Activated CD4-positive, alpha-beta memory T cell treated with anti-CD3 and anti-CD28 coated beads, Interleukin-2, amount 10 ng/mL, durations not matched to agents 7 days and 5 days (primary cell): ENCODE results near the gene SHFL. TPM values are rescaled to one million over a fixed set of nuclear protein-coding genes. Genes with fewer than 3 reads are reported as not detected.

Experiments used
- CTCF ChIA-PET: fragments of 350-600 bp; sonication (Branson Sonifier 250); formaldehyde crosslinking; loops from one replicate; lab custom pipeline; 2021; ENCODE audit warnings: antibody characterized with exemption, inconsistent platforms; lab: Charles Lee
- POLR2A ChIA-PET: fragments of 350-600 bp; sonication (Branson Sonifier 250); formaldehyde crosslinking; loops from one replicate; lab custom pipeline; 2021; ENCODE audit warnings: antibody characterized with exemption; lab: Charles Lee
- DNase-seq: peaks from one replicate; pipeline ENCODE4 v3.0.0-alpha.2; 2020
- H3K27ac Mint-ChIP-seq: one replicate; pipeline ENCODE4 v1.8.0; 2021; ENCODE audit warnings: mild to moderate bottlenecking, mixed read lengths
- H3K27me3 Mint-ChIP-seq: one replicate; pipeline ENCODE4 v1.8.0; 2021; ENCODE audit warnings: mixed read lengths
- H3K36me3 Mint-ChIP-seq: one replicate; pipeline ENCODE4 v1.8.0; 2021; ENCODE audit warnings: low read depth, mixed read lengths
- H3K4me1 Mint-ChIP-seq: one replicate; pipeline ENCODE4 v1.8.0; 2021; ENCODE audit warnings: mixed read lengths
- H3K4me3 Mint-ChIP-seq: one replicate; pipeline ENCODE4 v1.8.0; 2021; ENCODE audit warnings: mild to moderate bottlenecking, mixed read lengths
- H3K9me3 Mint-ChIP-seq: one replicate; pipeline ENCODE4 v1.8.0; 2021; ENCODE audit warnings: mixed read lengths
- total RNA-seq, 2 experiments: library from RNA; stranded (reverse); gene quantifications; one replicate each; pipeline ENCODE4 v1.2.3, GENCODE V29; 2021

SHFL gene
- total RNA-seq, 2 experiments from 2014 or later = 103 to 108 TPM

DNA sequence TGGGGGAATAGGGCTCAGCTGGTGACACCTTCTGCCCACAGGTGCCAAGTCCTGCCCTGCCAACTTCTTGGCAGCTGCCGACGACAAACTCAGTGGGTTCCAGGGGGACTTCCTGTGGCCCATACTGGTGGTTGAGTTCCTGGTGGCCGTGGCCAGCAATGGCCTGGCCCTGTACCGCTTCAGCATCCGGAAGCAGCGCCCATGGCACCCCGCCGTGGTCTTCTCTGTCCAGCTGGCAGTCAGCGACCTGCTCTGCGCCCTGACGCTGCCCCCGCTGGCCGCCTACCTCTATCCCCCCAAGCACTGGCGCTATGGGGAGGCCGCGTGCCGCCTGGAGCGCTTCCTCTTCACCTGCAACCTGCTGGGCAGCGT is 27.5 kb downstream of the SHFL start:
- no peaks in the 10 kb centered on the region for H3K9me3 Mint-ChIP-seq
- peaks cover 60% of the 10 kb centered on the region for H3K4me1 Mint-ChIP-seq
- peaks cover 65% of the 10 kb centered on the region for H3K36me3 Mint-ChIP-seq
- no peak for DNase-seq
- peak overlapping the region; percentile 95 for H3K27ac Mint-ChIP-seq
- no peaks in the 10 kb centered on the region for H3K27me3 Mint-ChIP-seq
- ChIA-PET POLR2A (interaction anchor here (1.0 to 10.1 kb wide), 5 partner anchors 8 to 29 kb away, joined by 3 to 96 read pairs (median 6); partner anchors contain the start of genes ANGPTL6 and PPAN), CTCF (interaction anchor here (0.5 to 9.3 kb wide), 7 partner anchors 9 to 275 kb away, joined by 3 to 72 read pairs (median 8); partner anchors contain the start of gene ANGPTL6)
- no peak overlapping the region for H3K4me3 Mint-ChIP-seq

- H3K9me3 Mint-ChIP-seq = no peaks in the 10 kb centered on the region
- H3K4me1 Mint-ChIP-seq = peaks cover 64% of the 10 kb centered on the region
These were observed 28.0 kb downstream of the SHFL start for GRCh38 chr19:10113964-10114650.

GRCh38 chr19:10114651-10115391 is 28.7 kb downstream of the SHFL start:
- DNase-seq = no peak
- CTCF ChIA-PET = interaction anchor here (1.4 to 9.3 kb wide), 2 partner anchors 14 to 17 kb away, joined by 4 to 72 read pairs; no protein-coding TSS in a partner anchor
- Mint-ChIP-seq H3K9me3 (no peaks in the 10 kb centered on the region), H3K4me3 (no peak overlapping the region), H3K4me1 (peaks cover 61% of the 10 kb centered on the region), H3K27me3 (no peaks in the 10 kb centered on the region), H3K27ac (no peak overlapping the region), H3K36me3 (peaks cover 59% of the 10 kb centered on the region)
- POLR2A ChIA-PET = interaction anchor here (1.2 to 10.1 kb wide), 3 partner anchors 9 to 80 kb away, joined by 4 to 96 read pairs (median 52); partner anchors contain the start of genes ANGPTL6, DNMT1 and PPAN

More at GRCh38 chr19:10113964-10114650, 28.0 kb downstream of the SHFL start:
- no peak overlapping the region for H3K4me3 Mint-ChIP-seq
- peaks cover 63% of the 10 kb centered on the region for H3K36me3 Mint-ChIP-seq
- no peak overlapping the region for H3K27ac Mint-ChIP-seq
- DNase-seq = no peak
- POLR2A ChIA-PET = interaction anchor here (1.2 to 10.1 kb wide), 4 partner anchors 8 to 80 kb away, joined by 4 to 96 read pairs (median 29); partner anchors contain the start of genes ANGPTL6, DNMT1 and PPAN
- CTCF ChIA-PET = interaction anchor here (1.4 to 9.3 kb wide), 3 partner anchors 14 to 183 kb away, joined by 4 to 72 read pairs (median 23); no protein-coding TSS in a partner anchor
- H3K27me3 Mint-ChIP-seq = no peaks in the 10 kb centered on the region

- no peak overlapping the region for H3K27ac Mint-ChIP-seq
- POLR2A ChIA-PET = interaction anchor here (1.1 to 10.1 kb wide), 4 partner anchors 10 to 79 kb away, joined by 3 to 96 read pairs (median 28); partner anchors contain the start of genes ANGPTL6, DNMT1 and PPAN
- H3K36me3 Mint-ChIP-seq = peaks cover 53% of the 10 kb centered on the region
- CTCF ChIA-PET = interaction anchor here (1.0 to 9.3 kb wide), 3 partner anchors 12 to 135 kb away, joined by 3 to 72 read pairs (median 4); no protein-coding TSS in a partner anchor
- H3K4me3 Mint-ChIP-seq = no peak overlapping the region
- H3K4me1 Mint-ChIP-seq = peaks cover 58% of the 10 kb centered on the region
- H3K27me3 Mint-ChIP-seq = no peaks in the 10 kb centered on the region
- no peaks in the 10 kb centered on the region for H3K9me3 Mint-ChIP-seq
- no peak for DNase-seq
These were observed 29.4 kb downstream of the SHFL start for GRCh38 chr19:10115392-10116084.

DNA sequence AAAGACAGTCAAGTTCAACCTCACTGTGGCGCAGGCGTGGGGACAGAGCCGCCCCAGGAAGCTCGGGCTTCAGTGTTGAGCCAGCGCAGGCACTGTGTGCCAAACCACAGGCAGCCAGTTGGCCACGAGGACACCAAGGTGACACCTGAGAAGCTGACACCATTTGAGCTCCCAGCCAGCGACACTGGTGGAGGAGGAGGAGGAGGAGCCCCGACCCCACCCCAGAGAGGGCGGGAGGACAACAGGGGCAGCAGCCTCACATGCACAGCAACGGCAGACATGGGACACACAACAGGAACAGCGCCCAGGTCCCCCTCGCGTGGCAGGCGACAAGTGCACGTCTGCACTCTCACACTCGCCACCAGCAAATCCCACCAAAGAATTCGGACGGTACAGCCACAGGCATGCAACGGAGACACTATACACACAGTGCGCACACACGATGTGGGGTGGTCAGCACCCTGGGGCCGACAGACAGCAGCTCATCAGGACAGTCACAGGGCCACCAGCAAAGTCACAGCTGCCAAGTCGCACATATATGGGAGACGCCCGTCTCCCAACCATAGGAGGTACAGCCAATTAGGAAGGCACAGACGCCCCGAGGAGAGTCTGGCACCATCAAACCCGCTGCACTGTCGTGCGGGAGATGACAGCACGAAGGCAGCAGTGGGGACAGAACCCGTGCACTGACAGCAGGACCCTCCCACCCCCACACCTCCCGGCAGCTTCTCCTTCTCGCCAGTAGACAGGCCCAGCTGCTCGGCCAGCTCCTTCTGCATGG is 30.2 kb downstream of the SHFL start:
- peak overlapping the region; percentile 10 for H3K27ac Mint-ChIP-seq
- H3K36me3 Mint-ChIP-seq = peaks cover 49% of the 10 kb centered on the region
- no peak overlapping the region for H3K4me3 Mint-ChIP-seq
- no peak for DNase-seq
- H3K9me3 Mint-ChIP-seq = no peaks in the 10 kb centered on the region
- ChIA-PET POLR2A (interaction anchor here (1.1 to 10.1 kb wide), 3 partner anchors 11 to 20 kb away, joined by 3 to 96 read pairs (median 52); partner anchors contain the start of genes ANGPTL6 and PPAN), CTCF (interaction anchor here (1.0 to 9.3 kb wide), 3 partner anchors 13 to 134 kb away, joined by 3 to 72 read pairs (median 4); no protein-coding TSS in a partner anchor)
- no peaks in the 10 kb centered on the region for H3K27me3 Mint-ChIP-seq
- H3K4me1 Mint-ChIP-seq = peaks cover 54% of the 10 kb centered on the region

DNA sequence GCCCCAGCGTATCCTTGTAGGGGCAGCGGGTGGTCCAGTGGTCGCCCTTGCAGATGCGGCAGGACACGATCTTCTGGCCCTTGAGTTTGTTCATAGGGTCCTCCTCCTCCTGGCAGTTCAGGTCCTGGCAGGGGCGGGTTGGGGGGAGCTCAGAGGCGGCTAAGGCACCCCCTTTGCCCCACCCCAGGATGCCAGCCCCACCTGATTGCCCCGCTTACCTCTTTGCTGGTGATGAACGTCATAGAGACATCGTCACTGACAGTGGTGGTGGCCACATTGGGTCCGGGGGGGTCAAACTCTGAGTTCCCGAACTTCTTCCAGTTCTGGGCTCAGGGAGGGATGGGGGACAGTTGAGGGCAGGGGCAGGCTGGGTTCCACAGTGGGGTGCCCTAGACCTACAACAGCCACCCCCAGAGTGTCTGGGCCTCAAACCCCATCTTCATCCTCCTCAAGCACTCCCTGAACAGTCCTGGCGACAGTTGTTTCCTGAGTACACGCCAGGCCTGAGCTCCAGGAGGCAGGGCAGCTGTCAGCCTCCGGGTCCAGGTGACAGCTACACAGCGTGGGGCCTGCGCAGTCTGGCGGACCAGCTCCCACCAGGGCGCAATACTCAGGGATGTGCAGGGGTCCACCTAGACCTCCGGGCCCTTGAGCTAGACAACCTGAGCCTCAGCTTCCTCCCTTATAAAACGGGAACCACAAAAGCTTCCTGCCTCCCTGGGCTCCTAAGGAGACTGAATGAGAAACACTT is 30.9 kb downstream of the SHFL start:
- ChIA-PET CTCF (interaction anchor here (1.0 to 1.6 kb wide), 6 partner anchors 9 to 133 kb away, joined by 3 to 4 read pairs (median 3); no protein-coding TSS in a partner anchor), POLR2A (interaction anchor here (0.8 to 10.1 kb wide), 7 partner anchors 12 to 26 kb away, joined by 3 to 96 read pairs (median 5); partner anchors contain the start of genes ANGPTL6 and PPAN)
- peaks cover 46% of the 10 kb centered on the region for H3K4me1 Mint-ChIP-seq
- H3K4me3 Mint-ChIP-seq = no peak overlapping the region
- DNase-seq = no peak
- H3K27ac Mint-ChIP-seq = no peak overlapping the region
- H3K27me3 Mint-ChIP-seq = no peaks in the 10 kb centered on the region
- H3K36me3 Mint-ChIP-seq = peaks cover 43% of the 10 kb centered on the region
- H3K9me3 Mint-ChIP-seq = no peaks in the 10 kb centered on the region

DNA sequence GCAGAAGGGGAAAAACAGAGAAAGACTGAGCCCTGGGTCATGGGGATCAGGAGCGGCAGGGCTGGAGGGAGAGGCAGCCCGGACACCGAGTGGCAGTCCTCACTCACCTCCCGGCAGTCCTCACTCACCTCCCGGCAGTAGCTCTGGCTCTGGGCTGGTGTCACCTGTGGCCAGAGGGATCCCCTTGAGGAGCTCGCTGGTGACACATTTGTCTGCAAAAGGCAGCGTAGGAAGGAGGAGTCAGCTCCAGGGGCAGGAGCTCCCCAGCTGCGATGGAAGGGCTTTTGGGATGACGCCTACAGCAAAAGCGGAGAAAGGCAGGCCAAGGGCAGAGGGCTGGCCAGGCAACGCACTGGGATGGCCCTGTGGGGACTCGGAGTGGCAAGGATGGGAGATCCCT is 32.8 kb downstream of the SHFL start:
- no peaks in the 10 kb centered on the region for H3K27me3 Mint-ChIP-seq
- POLR2A ChIA-PET = interaction anchor here (0.5 to 10.1 kb wide), 8 partner anchors 10 to 982 kb away, joined by 3 to 96 read pairs (median 4); partner anchors contain the start of genes ANGPTL6, DNMT1 and PPAN
- CTCF ChIA-PET = interaction anchor here (0.6 to 2.1 kb wide), 4 partner anchors 10 to 140 kb away, joined by 3 to 8 read pairs (median 4); no protein-coding TSS in a partner anchor
- peaks cover 34% of the 10 kb centered on the region for H3K36me3 Mint-ChIP-seq
- peak overlapping the region; percentile 94 for H3K4me3 Mint-ChIP-seq
- DNase-seq = no peak
- no peaks in the 10 kb centered on the region for H3K9me3 Mint-ChIP-seq
- H3K4me1 Mint-ChIP-seq = peaks cover 27% of the 10 kb centered on the region
- H3K27ac Mint-ChIP-seq = peak overlapping the region; percentile 85

DNA sequence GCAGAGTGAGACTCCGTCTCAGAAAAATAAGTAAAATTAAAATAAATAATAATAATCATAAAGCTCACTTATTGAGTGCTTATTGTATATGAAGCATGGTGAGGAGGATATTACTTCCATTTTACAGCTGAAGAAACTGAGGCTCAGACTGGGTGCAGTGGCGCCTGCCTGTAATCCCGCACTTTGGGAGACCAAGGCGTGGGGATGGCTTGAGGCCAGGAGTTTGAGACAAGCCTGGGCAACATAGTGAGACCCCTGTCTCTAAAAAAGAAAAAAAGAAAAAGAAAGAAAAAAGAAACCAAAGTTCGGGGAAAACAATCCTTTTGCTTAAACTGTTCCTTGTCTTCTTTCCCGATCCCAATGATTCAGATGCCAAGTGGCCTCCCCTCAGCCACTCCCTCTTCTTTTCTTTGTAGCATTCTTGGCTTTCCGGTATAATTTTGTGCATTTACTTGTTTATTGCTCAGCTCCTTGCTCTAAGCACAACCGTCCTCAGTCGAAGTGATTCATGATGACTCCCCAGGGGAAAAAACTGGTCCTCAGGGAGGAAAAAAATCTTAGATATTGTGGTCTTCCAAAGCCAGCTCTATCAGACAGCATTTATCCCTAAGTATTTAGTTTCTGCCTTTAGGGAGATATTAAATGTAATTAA is 34.5 kb downstream of the SHFL start:
- no peaks in the 10 kb centered on the region for H3K27me3 Mint-ChIP-seq
- no peak overlapping the region for H3K4me3 Mint-ChIP-seq
- H3K4me1 Mint-ChIP-seq = peaks cover 22% of the 10 kb centered on the region
- ChIA-PET POLR2A (interaction anchor here (0.8 to 10.1 kb wide), 5 partner anchors 9 to 74 kb away, joined by 3 to 96 read pairs (median 4); partner anchors contain the start of genes ANGPTL6, DNMT1, P2RY11 and PPAN), CTCF (interaction anchor here (0.7 to 2.1 kb wide), 15 partner anchors 9 to 1434 kb away, joined by 3 to 8 read pairs (median 4); partner anchors contain the start of gene P2RY11)
- H3K9me3 Mint-ChIP-seq = no peaks in the 10 kb centered on the region
- H3K27ac Mint-ChIP-seq = no peak overlapping the region
- H3K36me3 Mint-ChIP-seq = peaks cover 28% of the 10 kb centered on the region
- no peak for DNase-seq

DNA sequence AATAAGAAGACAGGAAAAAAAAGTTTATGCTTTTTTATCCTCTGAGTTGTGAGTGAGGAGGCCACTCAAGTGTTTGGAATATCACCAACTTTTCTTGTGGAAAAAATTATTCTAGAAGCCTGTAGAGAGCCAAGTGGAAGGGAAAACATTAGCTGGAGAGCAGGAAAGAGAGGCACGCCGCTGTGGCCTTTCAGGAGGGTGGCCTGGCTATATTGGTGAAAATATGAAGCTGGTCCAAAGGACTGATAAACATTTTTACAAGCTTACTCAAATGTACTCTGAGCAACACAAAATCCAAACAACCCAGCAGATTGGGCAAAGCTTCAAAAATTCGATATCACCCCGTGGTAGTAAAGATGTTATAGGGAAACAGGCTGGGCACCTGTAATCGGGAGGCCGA is 35.9 kb downstream of the SHFL start:
- H3K9me3 Mint-ChIP-seq = no peaks in the 10 kb centered on the region
- ChIA-PET POLR2A (interaction anchor here (0.7 to 1.6 kb wide), 5 partner anchors 9 to 17 kb away, joined by 3 to 6 read pairs (median 3); partner anchors contain the start of genes P2RY11 and PPAN), CTCF (interaction anchor here (0.7 to 1.0 kb wide), 2 partner anchors 23 to 736 kb away, joined by 3 read pairs; no protein-coding TSS in a partner anchor)
- H3K36me3 Mint-ChIP-seq = peaks cover 20% of the 10 kb centered on the region
- H3K4me3 Mint-ChIP-seq = no peak overlapping the region
- peaks cover 19% of the 10 kb centered on the region for H3K4me1 Mint-ChIP-seq
- no peak overlapping the region for H3K27ac Mint-ChIP-seq
- no peaks in the 10 kb centered on the region for H3K27me3 Mint-ChIP-seq
- DNase-seq = no peak

- Mint-ChIP-seq H3K4me1 (peaks cover 8% of the 10 kb centered on the region), H3K4me3 (no peak overlapping the region), H3K36me3 (peaks cover 19% of the 10 kb centered on the region), H3K27ac (no peak overlapping the region), H3K27me3 (no peaks in the 10 kb centered on the region), H3K9me3 (no peaks in the 10 kb centered on the region)
- ChIA-PET CTCF (interaction anchor here (1.5 kb wide), 1 partner anchor 8 kb away, joined by 3 read pairs; no protein-coding TSS in a partner anchor), POLR2A (interaction anchor here (1.4 kb wide), 1 partner anchor 9 kb away, joined by 3 read pairs; no protein-coding TSS in a partner anchor)
- no peak for DNase-seq
These were observed 38.3 kb downstream of the SHFL start for GRCh38 chr19:10124429-10124828.
